Kidney epithelial cell (primary cell): ENCODE results near the gene SDCCAG8. TPM values are rescaled to one million over a fixed set of nuclear protein-coding genes. Genes with fewer than 3 reads are reported as not detected.

Source experiments
- DNase-seq: peaks from one replicate; pipeline ENCODE4 v3.0.0-alpha.2; 2010; ENCODE audit warnings: low read depth
- H3K27me3 ChIP-seq: 2 replicates; pipeline ENCODE4 v1.6.0; 2011; ENCODE audit warnings: low read length; ENCODE audit not compliant: control insufficient read depth, insufficient read depth
- H3K36me3 ChIP-seq: 2 replicates; pipeline ENCODE4 v1.5.1; 2011; ENCODE audit warnings: low read length; ENCODE audit not compliant: control insufficient read depth, insufficient read depth
- H3K4me3 ChIP-seq: 2 replicates; pipeline ENCODE4 v1.5.1; 2011; ENCODE audit warnings: low read depth, mild to moderate bottlenecking, control low read depth, low read length
- total RNA-seq: library from RNA; depleted of rRNA; stranded (reverse); fragments of >200 nt; gene quantifications from 2 replicates; pipeline ENCODE4 v1.2.3, GENCODE V29; 2015
- TF ChIP-seq, protein P1 (sequence below): IDR thresholded peaks from 2 replicates; pipeline ENCODE4 v1.5.1; 2011; ENCODE audit warnings: mild to moderate bottlenecking, moderate library complexity, low read length, control low read depth, inconsistent platforms; ENCODE audit not compliant: insufficient read depth, poor library complexity, severe bottlenecking

SDCCAG8 gene
- total RNA-seq, 1 donor from 2014 or later: 46.9 TPM

DNA sequence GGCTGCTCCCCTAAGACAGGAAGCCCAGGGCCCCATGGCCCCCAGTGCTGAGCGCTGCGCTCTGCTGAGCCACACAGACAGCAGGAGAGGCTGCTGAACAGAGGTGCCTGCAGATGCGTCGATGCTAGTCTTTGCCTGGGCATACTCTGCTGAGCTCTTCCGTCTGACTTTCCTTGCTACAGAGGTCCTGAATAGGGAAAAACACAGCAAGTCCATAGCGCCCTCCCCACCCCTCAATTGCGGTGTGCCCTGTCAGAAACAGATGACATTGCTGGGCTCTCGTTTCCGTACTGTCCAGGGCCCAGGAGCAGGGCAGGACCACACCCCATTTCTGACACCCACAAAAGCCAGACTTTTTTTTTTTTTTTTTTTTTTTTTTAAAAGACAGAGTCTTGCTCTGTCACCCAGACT, 252.5 kb downstream of the SDCCAG8 start:
- TF ChIP-seq, protein P1, sequence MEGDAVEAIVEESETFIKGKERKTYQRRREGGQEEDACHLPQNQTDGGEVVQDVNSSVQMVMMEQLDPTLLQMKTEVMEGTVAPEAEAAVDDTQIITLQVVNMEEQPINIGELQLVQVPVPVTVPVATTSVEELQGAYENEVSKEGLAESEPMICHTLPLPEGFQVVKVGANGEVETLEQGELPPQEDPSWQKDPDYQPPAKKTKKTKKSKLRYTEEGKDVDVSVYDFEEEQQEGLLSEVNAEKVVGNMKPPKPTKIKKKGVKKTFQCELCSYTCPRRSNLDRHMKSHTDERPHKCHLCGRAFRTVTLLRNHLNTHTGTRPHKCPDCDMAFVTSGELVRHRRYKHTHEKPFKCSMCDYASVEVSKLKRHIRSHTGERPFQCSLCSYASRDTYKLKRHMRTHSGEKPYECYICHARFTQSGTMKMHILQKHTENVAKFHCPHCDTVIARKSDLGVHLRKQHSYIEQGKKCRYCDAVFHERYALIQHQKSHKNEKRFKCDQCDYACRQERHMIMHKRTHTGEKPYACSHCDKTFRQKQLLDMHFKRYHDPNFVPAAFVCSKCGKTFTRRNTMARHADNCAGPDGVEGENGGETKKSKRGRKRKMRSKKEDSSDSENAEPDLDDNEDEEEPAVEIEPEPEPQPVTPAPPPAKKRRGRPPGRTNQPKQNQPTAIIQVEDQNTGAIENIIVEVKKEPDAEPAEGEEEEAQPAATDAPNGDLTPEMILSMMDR: no peak
- Histone ChIP-seq H3K4me3 (no peak overlapping the region), H3K27me3 (no peaks in the 10 kb centered on the region), H3K36me3 (no peaks in the 10 kb centered on the region)
- DNase-seq: no peak

- TF ChIP-seq, protein P1: no peak
- Histone ChIP-seq H3K4me3 (no peak overlapping the region), H3K36me3 (no peaks in the 10 kb centered on the region), H3K27me3 (no peaks in the 10 kb centered on the region)
- DNase-seq: no peak
Observed at GRCh38 chr1:243508943-243509342, 253.1 kb downstream of the SDCCAG8 start.

- no peak for DNase-seq
- no peaks in the 10 kb centered on the region for H3K36me3 ChIP-seq
- no peak overlapping the region for H3K4me3 ChIP-seq
- TF ChIP-seq, protein P1: no peak
- no peaks in the 10 kb centered on the region for H3K27me3 ChIP-seq
Observed at GRCh38 chr1:243510928-243511327, 255.1 kb downstream of the SDCCAG8 start.

DNA sequence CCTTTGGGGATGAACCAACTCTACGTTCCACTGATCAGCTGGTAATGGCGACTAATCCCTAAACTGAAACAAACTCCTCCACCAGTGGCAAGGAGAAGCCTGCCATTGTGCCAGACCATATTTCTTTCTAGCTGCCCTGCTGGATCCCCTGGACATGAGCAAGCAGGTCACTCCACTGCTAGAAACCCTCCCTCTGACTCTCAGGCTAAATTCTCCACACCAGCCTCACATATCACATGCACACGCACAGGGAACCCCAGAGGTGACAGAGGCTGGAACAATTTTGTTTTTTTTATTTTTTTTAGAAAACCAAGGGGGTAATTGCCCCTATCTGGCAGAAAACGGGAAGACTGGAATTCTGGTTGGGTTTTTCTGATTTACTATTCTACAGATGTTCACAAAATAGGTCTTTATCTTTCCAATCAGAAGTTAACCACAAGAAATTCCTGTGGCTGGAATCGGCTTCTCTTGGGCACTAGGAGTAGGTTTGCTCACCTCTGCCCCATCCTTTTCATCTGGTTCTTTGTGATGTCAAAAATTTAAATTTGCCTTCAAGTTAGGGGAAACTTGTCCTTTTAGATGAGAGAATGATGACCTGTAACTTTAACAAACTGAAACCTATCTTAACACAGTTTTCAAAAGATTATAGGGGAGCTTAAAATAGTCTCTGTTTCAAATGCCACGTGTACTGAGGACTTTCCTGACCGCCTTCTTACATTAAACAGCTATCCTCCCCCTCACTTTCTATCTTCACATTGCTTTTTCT, 258.1 kb downstream of the SDCCAG8 start:
- TF ChIP-seq, protein P1: no peak
- no peaks in the 10 kb centered on the region for H3K27me3 ChIP-seq
- no peak overlapping the region for H3K4me3 ChIP-seq
- H3K36me3 ChIP-seq: no peaks in the 10 kb centered on the region
- DNase-seq: peak; percentile 34

DNA sequence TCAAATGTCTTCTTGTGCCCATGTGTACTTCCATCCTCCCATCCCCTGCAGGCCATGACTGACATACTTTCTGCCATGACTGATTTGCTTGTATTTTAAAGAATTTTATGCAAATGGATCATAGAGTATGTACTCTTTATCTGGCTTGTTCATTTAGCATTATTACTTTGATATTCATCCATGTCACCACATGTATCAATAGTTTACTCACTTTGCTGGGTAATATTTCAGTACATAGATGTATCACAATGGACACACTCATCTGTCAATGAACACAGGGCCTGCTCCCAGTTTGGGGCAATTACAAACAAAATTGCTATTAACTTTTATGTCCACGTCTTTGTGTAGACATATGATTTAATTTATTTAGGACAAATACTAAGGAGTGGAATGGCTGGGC, 259.1 kb downstream of the SDCCAG8 start:
- TF ChIP-seq, protein P1: no peak
- DNase-seq: no peak
- Histone ChIP-seq H3K27me3 (no peaks in the 10 kb centered on the region), H3K36me3 (no peaks in the 10 kb centered on the region), H3K4me3 (no peak overlapping the region)

- TF ChIP-seq, protein P1: no peak
- H3K4me3 ChIP-seq: no peak overlapping the region
- no peaks in the 10 kb centered on the region for H3K27me3 ChIP-seq
- no peaks in the 10 kb centered on the region for H3K36me3 ChIP-seq
- no peak for DNase-seq
Observed at GRCh38 chr1:243520831-243521230, 265.0 kb downstream of the SDCCAG8 start.
